ENCODE measurements around the gene SND1.

The SND1 gene

DNA sequence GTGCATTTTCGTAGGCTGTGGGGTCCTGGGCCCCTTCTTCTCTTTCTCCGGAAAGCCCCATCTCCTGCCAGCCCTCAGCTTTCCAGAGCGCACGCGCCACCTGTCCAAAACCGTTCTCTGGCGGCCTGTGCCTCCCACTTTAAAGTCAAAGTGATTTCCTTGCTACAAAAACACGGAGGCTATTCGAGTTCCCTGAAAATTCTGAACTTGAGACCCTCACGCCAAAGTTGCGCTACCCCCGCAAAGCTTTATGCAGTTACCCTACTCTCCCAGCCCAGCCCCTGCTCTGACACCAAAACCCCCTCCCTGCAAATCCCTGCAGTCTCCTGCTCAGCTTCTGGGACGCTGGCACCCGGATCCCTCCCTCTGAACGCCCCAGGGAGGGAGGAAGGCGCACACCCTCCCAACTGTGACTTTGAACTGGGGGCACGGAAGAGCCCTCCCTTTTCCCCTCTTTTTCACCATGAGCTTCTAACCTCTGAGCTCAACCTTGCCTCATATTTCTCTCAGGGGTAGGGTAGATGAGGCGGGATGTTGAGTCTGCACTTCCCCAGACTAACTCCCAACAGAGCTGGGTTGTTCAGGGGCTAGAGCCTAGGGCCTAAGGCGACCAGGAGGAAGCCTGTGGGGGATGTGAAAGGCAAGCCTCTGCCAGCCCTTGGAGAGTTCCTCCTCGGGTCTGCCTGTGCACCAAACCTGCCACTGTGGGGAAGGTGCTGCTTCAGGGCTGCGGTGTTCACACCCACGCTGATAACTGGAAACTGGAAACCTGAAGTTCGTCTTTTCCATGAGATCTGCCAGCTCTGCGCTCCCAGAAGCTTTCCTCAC is 31.4 kb upstream of the SND1 start:
- 2% methylated on average over 17 of the region's 24 CpGs for WGBS
- no peak overlapping the region for H3K23ac ChIP-seq (ENCODE audit: low read length in 2 of 2)
- no peak overlapping the region for H3K4me3 ChIP-seq (ENCODE audit: insufficient read depth in 1 of 2, low read depth in 1 of 2, low read length in 2 of 2)
- no peaks in the 10 kb centered on the region for H3K4me1 ChIP-seq (ENCODE audit: control insufficient read depth, insufficient read depth, low read depth, low read length)
- no peak overlapping the region for H3K18ac ChIP-seq (ENCODE audit: low read depth in 1 of 2, low read length in 2 of 2)
- no peak overlapping the region for H3K27ac ChIP-seq (ENCODE audit: low read length, poor library complexity, severe bottlenecking)
- no peak for DNase-seq
- no peak overlapping the region for H2BK120ac ChIP-seq (ENCODE audit: low read depth, low read length)
- no peak overlapping the region for H2BK12ac ChIP-seq (ENCODE audit: low read length in 2 of 2)
- no peak overlapping the region for H3K4ac ChIP-seq (ENCODE audit: low read depth in 1 of 2, low read length in 2 of 2)
- H3K4me2 ChIP-seq (ENCODE audit: low read length, poor library complexity, severe bottlenecking), result no peak overlapping the region
- no peak overlapping the region for H4K8ac ChIP-seq (ENCODE audit: low read length)
- H3K36me3 ChIP-seq (ENCODE audit: control insufficient read depth in 1 of 2, insufficient read depth in 2 of 2, low read depth in 1 of 2, low read length in 2 of 2), result no peaks in the 10 kb centered on the region
- H3K9ac ChIP-seq (ENCODE audit: low read length), result no peak overlapping the region
- H3K79me1 ChIP-seq (replicated peaks; ENCODE audit: low read length, poor library complexity, severe bottlenecking), result no peaks in the 10 kb centered on the region
- H3K14ac ChIP-seq (ENCODE audit: low read length in 2 of 2), result no peak overlapping the region
- H2AK5ac ChIP-seq (ENCODE audit: low read length, severe bottlenecking), result no peak overlapping the region
- no peak overlapping the region for H2BK5ac ChIP-seq (ENCODE audit: low read depth, low read length, poor library complexity, severe bottlenecking)
- H2BK15ac ChIP-seq (ENCODE audit: low read depth, poor library complexity, severe bottlenecking), result no peak overlapping the region
- H4K91ac ChIP-seq (ENCODE audit: low read length), result no peak overlapping the region
- peaks cover 69 to 72% of the 10 kb centered on the region in 2 experiments for H3K27me3 ChIP-seq (ENCODE audit: control insufficient read depth in 1 of 2, insufficient read depth in 1 of 2, low read length in 2 of 2)
- H2AFZ ChIP-seq (ENCODE audit: low read depth, low read length), result no peak overlapping the region
- H3K9me3 ChIP-seq (ENCODE audit: control insufficient read depth, low read length), result no peaks in the 10 kb centered on the region

- no peak overlapping the region for H2BK5ac ChIP-seq (ENCODE audit: low read depth, low read length, poor library complexity, severe bottlenecking)
- no peak overlapping the region for H2BK120ac ChIP-seq (ENCODE audit: low read depth, low read length)
- no peak overlapping the region for H3K23ac ChIP-seq (ENCODE audit: low read length in 2 of 2)
- H3K4ac ChIP-seq (ENCODE audit: low read depth in 1 of 2, low read length in 2 of 2), result no peak overlapping the region
- no peak overlapping the region for H3K27ac ChIP-seq (ENCODE audit: low read length, poor library complexity, severe bottlenecking)
- DNase-seq, result no peak
- H2BK12ac ChIP-seq (ENCODE audit: low read length in 2 of 2), result no peak overlapping the region
- H2AFZ ChIP-seq (ENCODE audit: low read depth, low read length), result no peak overlapping the region
- no peaks in the 10 kb centered on the region for H3K79me1 ChIP-seq (replicated peaks; ENCODE audit: low read length, poor library complexity, severe bottlenecking)
- no peak overlapping the region for H3K14ac ChIP-seq (ENCODE audit: low read length in 2 of 2)
- no peak overlapping the region for H3K18ac ChIP-seq (ENCODE audit: low read depth in 1 of 2, low read length in 2 of 2)
- no peaks in the 10 kb centered on the region for H3K4me1 ChIP-seq (ENCODE audit: control insufficient read depth, insufficient read depth, low read depth, low read length)
- no peak overlapping the region for H3K4me2 ChIP-seq (ENCODE audit: low read length, poor library complexity, severe bottlenecking)
- H3K4me3 ChIP-seq (ENCODE audit: insufficient read depth in 1 of 2, low read depth in 1 of 2, low read length in 2 of 2), result no peak overlapping the region
- no peak overlapping the region for H4K91ac ChIP-seq (ENCODE audit: low read length)
- no peaks in the 10 kb centered on the region for H3K9me3 ChIP-seq (ENCODE audit: control insufficient read depth, low read length)
- H3K27me3 ChIP-seq (ENCODE audit: control insufficient read depth in 1 of 2, insufficient read depth in 1 of 2, low read length in 2 of 2), result peaks cover 25 to 32% of the 10 kb centered on the region in 2 experiments
- H2AK5ac ChIP-seq (ENCODE audit: low read length, severe bottlenecking), result no peak overlapping the region
- H3K36me3 ChIP-seq (ENCODE audit: control insufficient read depth in 1 of 2, insufficient read depth in 2 of 2, low read depth in 1 of 2, low read length in 2 of 2), result no peaks in the 10 kb centered on the region
- no peak overlapping the region for H2BK15ac ChIP-seq (ENCODE audit: low read depth, poor library complexity, severe bottlenecking)
- H3K9ac ChIP-seq (ENCODE audit: low read length), result no peak overlapping the region
- H4K8ac ChIP-seq (ENCODE audit: low read length), result no peak overlapping the region
Observed at GRCh38 chr7:127625331-127625730, 26.7 kb upstream of the SND1 start.

DNA sequence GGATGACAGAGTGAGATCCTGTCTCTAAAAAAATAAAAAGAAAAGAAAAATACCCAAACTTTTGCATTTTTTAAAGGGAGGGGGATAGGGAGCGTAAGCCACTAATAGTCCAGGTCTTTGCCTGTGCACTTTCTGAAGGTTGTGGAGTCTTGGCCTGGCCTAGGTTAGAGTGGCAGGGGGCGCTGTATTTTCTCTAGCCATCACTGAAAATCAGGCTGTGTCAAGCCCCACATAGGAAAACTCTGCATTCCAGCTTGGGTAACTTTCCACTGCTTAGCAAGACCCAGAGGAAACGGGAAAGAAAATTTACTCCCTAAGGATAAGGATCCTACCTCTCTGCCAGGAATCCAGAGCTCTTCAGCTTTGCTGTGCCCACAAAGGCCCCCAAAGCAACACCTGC is 23.5 kb upstream of the SND1 start:
- Histone ChIP-seq H4K91ac (ENCODE audit: low read length) (no peak overlapping the region), H2BK5ac (ENCODE audit: low read depth, low read length, poor library complexity, severe bottlenecking) (no peak overlapping the region)

GRCh38 chr7:127629268-127629854 is 22.6 kb upstream of the SND1 start:
- H3K27ac ChIP-seq (ENCODE audit: low read length, poor library complexity, severe bottlenecking), result no peak overlapping the region
- H2BK15ac ChIP-seq (ENCODE audit: low read depth, poor library complexity, severe bottlenecking), result no peak overlapping the region
- H4K8ac ChIP-seq (ENCODE audit: low read length), result peak overlapping the region; percentile 49
- H3K36me3 ChIP-seq (ENCODE audit: control insufficient read depth in 1 of 2, insufficient read depth in 2 of 2, low read depth in 1 of 2, low read length in 2 of 2), result no peaks in the 10 kb centered on the region
- no peak overlapping the region for H2AFZ ChIP-seq (ENCODE audit: low read depth, low read length)
- WGBS, result 15% methylated on average over 4 of the region's 5 CpGs
- no peak overlapping the region for H3K23ac ChIP-seq (ENCODE audit: low read length in 2 of 2)
- no peaks in the 10 kb centered on the region for H3K4me1 ChIP-seq (ENCODE audit: control insufficient read depth, insufficient read depth, low read depth, low read length)
- no peak overlapping the region for H2BK5ac ChIP-seq (ENCODE audit: low read depth, low read length, poor library complexity, severe bottlenecking)
- peaks cover 0 to 10% of the 10 kb centered on the region in 2 experiments for H3K27me3 ChIP-seq (ENCODE audit: control insufficient read depth in 1 of 2, insufficient read depth in 1 of 2, low read length in 2 of 2)
- DNase-seq, result no peak
- no peak overlapping the region for H3K18ac ChIP-seq (ENCODE audit: low read depth in 1 of 2, low read length in 2 of 2)
- no peak overlapping the region for H4K91ac ChIP-seq (ENCODE audit: low read length)
- H3K14ac ChIP-seq (ENCODE audit: low read length in 2 of 2), result peak overlapping the region in 1 of 2 experiments; percentile 7
- H3K4me2 ChIP-seq (ENCODE audit: low read length, poor library complexity, severe bottlenecking), result no peak overlapping the region
- no peak overlapping the region for H2BK120ac ChIP-seq (ENCODE audit: low read depth, low read length)
- no peak overlapping the region for H3K4me3 ChIP-seq (ENCODE audit: insufficient read depth in 1 of 2, low read depth in 1 of 2, low read length in 2 of 2)
- H2AK5ac ChIP-seq (ENCODE audit: low read length, severe bottlenecking), result no peak overlapping the region
- no peak overlapping the region for H3K4ac ChIP-seq (ENCODE audit: low read depth in 1 of 2, low read length in 2 of 2)
- H3K79me1 ChIP-seq (replicated peaks; ENCODE audit: low read length, poor library complexity, severe bottlenecking), result no peaks in the 10 kb centered on the region
- H3K9me3 ChIP-seq (ENCODE audit: control insufficient read depth, low read length), result no peaks in the 10 kb centered on the region
- no peak overlapping the region for H3K9ac ChIP-seq (ENCODE audit: low read length)
- H2BK12ac ChIP-seq (ENCODE audit: low read length in 2 of 2), result no peak overlapping the region

More for the DNA sequence above, 23.5 kb upstream of the SND1 start:
- Histone ChIP-seq H3K4me2 (ENCODE audit: low read length, poor library complexity, severe bottlenecking) (no peak overlapping the region), H2AFZ (ENCODE audit: low read depth, low read length) (no peak overlapping the region), H4K8ac (ENCODE audit: low read length) (no peak overlapping the region), H3K4me1 (ENCODE audit: control insufficient read depth, insufficient read depth, low read depth, low read length) (no peaks in the 10 kb centered on the region), H3K9ac (ENCODE audit: low read length) (no peak overlapping the region), H3K4me3 (ENCODE audit: insufficient read depth in 1 of 2, low read depth in 1 of 2, low read length in 2 of 2) (no peak overlapping the region), H2BK15ac (ENCODE audit: low read depth, poor library complexity, severe bottlenecking) (no peak overlapping the region), H2BK120ac (ENCODE audit: low read depth, low read length) (no peak overlapping the region), H3K27me3 (ENCODE audit: control insufficient read depth in 1 of 2, insufficient read depth in 1 of 2, low read length in 2 of 2) (peaks cover 0 to 13% of the 10 kb centered on the region in 2 experiments), H2BK12ac (ENCODE audit: low read length in 2 of 2) (no peak overlapping the region), H3K23ac (ENCODE audit: low read length in 2 of 2) (no peak overlapping the region), H3K18ac (ENCODE audit: low read depth in 1 of 2, low read length in 2 of 2) (no peak overlapping the region), H3K9me3 (ENCODE audit: control insufficient read depth, low read length) (no peaks in the 10 kb centered on the region), H3K4ac (ENCODE audit: low read depth in 1 of 2, low read length in 2 of 2) (no peak overlapping the region), H3K36me3 (ENCODE audit: control insufficient read depth in 1 of 2, insufficient read depth in 2 of 2, low read depth in 1 of 2, low read length in 2 of 2) (no peaks in the 10 kb centered on the region), H3K27ac (ENCODE audit: low read length, poor library complexity, severe bottlenecking) (no peak overlapping the region), H3K14ac (ENCODE audit: low read length in 2 of 2) (no peak overlapping the region), H2AK5ac (ENCODE audit: low read length, severe bottlenecking) (no peak overlapping the region), H3K79me1 (replicated peaks; ENCODE audit: low read length, poor library complexity, severe bottlenecking) (no peaks in the 10 kb centered on the region)
- 45% methylated on average over 3 of the region's 3 CpGs for WGBS
- no peak for DNase-seq
